Gastrocnemius medialis (tissue), 4 donors: ENCODE data around the gene SLC15A2. TPM values are rescaled to one million over a fixed set of nuclear protein-coding genes. Genes with fewer than 3 reads are reported as not detected.

Source experiments
- ATAC-seq, 2 donors: fragments of 150-250 bp; one replicate each; pipeline ENCODE4 v1.9.1; 2016
- DNase-seq, 2 donors: peaks; one replicate each; pipeline ENCODE4 v3.0.0-alpha.2; 2019
- H3K27ac ChIP-seq, 4 donors: fragments of 200-600 bp; sonication (generic); 1 replicate in 1 of 4; 2 replicates in 3 of 4; pipeline ENCODE4 v1.5.1; 2016 to 2018; ENCODE audit warnings: mild to moderate bottlenecking in 2 of 4, moderate library complexity in 1 of 4
- H3K27me3 ChIP-seq, 3 donors: fragments of 200-600 bp; sonication (generic) in 2 of 3; 1 replicate in 1 of 3; 2 replicates in 2 of 3; pipeline versions ENCODE4 v1.5.1 to v1.6.0; 2016 to 2019; ENCODE audit warnings: mild to moderate bottlenecking in 1 of 3, moderate library complexity in 1 of 3
- H3K36me3 ChIP-seq, 2 donors: fragments of 200-600 bp; sonication (generic) in 1 of 2; one replicate each; pipeline ENCODE4 v1.5.1; 2017 to 2018
- H3K4me1 ChIP-seq, 2 donors: fragments of 200-600 bp; sonication (generic) in 1 of 2; one replicate each; pipeline ENCODE4 v1.5.1; 2016 to 2017; ENCODE audit warnings: mild to moderate bottlenecking in 2 of 2
- H3K4me3 ChIP-seq, 4 donors: fragments of 200-600 bp; sonication (generic) in 3 of 4; 1 replicate in 1 of 4; 2 replicates in 3 of 4; pipeline ENCODE4 v1.5.1; 2016 to 2019; ENCODE audit warnings: mild to moderate bottlenecking in 2 of 4
- H3K9me3 ChIP-seq, 3 donors: fragments of 200-600 bp; sonication (generic) in 2 of 3; 1 replicate in 1 of 3; 2 replicates in 2 of 3; pipeline ENCODE4 v1.5.1; 2016 to 2019
- POLR2A ChIP-seq, 2 donors: fragments of 450-650 bp; IDR thresholded peaks; one replicate each; pipeline ENCODE4 v1.6.1; 2017; ENCODE audit warnings: antibody characterized with exemption in 2 of 2, mild to moderate bottlenecking in 2 of 2, moderate library complexity in 2 of 2
- in situ Hi-C, 4 donors: fragments of 200-750 bp; cut with MboI; loops; one replicate each; pipeline versions ENCODE4 v1.15.0 to v1.8.0; 2017; ENCODE audit warnings: low sequenced_read_pairs in 4 of 4
- intact Hi-C: fragments of 100-400 bp; cut with DNase I; formaldehyde crosslinking; loops from one replicate; pipeline ENCODE4 v1.15.1; 2023; ENCODE audit warnings: low total_unique reads
- total RNA-seq, 4 donors: library from RNA; depleted of rRNA; stranded (reverse); fragments of >200 nt; gene quantifications; one replicate each; pipeline versions ENCODE4 v1.1.0 to v1.2.3, GENCODE V29; 2016
- TF ChIP-seq, protein P1 (sequence below), 5 experiments: fragments of 450-650 bp in 3 of 5; fragments of 200-600 bp in 2 of 5; sonication (generic) in 2 of 5; IDR thresholded peaks in 4 of 5; conservative IDR thresholded peaks in 1 of 5; 1 replicate in 4 of 5; 2 replicates in 1 of 5; pipeline ENCODE4 v1.5.1; 2016 to 2019; ENCODE audit warnings: antibody characterized with exemption in 5 of 5, mild to moderate bottlenecking in 3 of 5, moderate library complexity in 3 of 5

The SLC15A2 gene
- total RNA-seq, 4 donors from 2014 or later = 0.07 to 0.82 (median 0.41) TPM

DNA sequence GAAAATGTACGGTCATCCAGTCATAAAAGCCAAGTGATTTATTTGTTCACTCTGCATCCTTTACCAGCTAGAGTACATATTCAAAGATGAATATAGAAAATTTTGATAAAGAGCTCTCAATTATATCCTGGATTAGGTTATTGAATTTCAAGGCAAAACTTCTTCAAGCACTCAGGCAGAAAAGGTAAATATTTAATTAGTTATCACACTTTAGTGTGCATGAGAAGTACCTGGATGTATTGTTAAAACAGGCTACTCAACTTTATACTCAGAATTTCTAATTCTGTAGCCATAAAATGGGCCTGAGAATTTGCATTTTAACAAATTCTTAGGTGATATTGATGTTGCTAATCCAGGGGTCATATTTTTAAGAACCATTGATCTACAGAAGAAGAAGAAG lies 82.5 kb downstream of the SLC15A2 start:
- Histone ChIP-seq H3K27me3 (no peaks in the 10 kb centered on the region), H3K27ac (no peak overlapping the region), H3K4me1 (no peaks in the 10 kb centered on the region), H3K9me3 (no peaks in the 10 kb centered on the region), H3K4me3 (no peak overlapping the region), H3K36me3 (no peaks in the 10 kb centered on the region)
- no peak for DNase-seq
- TF ChIP-seq, protein P1, sequence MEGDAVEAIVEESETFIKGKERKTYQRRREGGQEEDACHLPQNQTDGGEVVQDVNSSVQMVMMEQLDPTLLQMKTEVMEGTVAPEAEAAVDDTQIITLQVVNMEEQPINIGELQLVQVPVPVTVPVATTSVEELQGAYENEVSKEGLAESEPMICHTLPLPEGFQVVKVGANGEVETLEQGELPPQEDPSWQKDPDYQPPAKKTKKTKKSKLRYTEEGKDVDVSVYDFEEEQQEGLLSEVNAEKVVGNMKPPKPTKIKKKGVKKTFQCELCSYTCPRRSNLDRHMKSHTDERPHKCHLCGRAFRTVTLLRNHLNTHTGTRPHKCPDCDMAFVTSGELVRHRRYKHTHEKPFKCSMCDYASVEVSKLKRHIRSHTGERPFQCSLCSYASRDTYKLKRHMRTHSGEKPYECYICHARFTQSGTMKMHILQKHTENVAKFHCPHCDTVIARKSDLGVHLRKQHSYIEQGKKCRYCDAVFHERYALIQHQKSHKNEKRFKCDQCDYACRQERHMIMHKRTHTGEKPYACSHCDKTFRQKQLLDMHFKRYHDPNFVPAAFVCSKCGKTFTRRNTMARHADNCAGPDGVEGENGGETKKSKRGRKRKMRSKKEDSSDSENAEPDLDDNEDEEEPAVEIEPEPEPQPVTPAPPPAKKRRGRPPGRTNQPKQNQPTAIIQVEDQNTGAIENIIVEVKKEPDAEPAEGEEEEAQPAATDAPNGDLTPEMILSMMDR (IDR thresholded peaks at IDR 0.05 in 4 of 5, conservative IDR thresholded peaks at IDR 0.05 in 1 of 5) = no peak
- no peak for TF ChIP-seq POLR2A (IDR thresholded peaks at IDR 0.05)
- no peak for ATAC-seq
- in situ Hi-C loops = no loop called here
- intact Hi-C loops = no loop called here

DNA sequence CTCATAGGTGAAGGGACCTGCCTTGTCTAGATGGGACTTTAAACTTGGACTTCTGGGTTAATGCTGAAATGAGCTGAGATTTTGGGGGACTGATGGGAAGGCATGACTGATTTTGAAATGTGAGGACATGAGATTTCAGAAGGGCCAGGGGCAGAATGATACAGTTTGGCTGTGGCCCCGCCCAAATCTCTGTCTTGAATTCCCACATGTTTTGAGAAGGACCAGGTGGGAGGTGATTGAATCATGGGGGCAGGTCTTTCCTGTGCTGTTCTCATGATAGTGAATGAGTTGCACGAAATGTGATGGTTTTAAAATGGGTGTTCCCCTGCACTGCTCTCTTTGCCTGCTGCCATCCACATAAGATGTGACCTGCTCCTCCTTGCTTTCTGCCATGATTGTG lies 85.0 kb downstream of the SLC15A2 start:
- in situ Hi-C loops = no loop called here
- Histone ChIP-seq H3K36me3 (no peaks in the 10 kb centered on the region), H3K27ac (no peak overlapping the region), H3K4me3 (no peak overlapping the region), H3K27me3 (no peaks in the 10 kb centered on the region), H3K4me1 (no peaks in the 10 kb centered on the region), H3K9me3 (no peaks in the 10 kb centered on the region)
- ATAC-seq (no peak), DNase-seq (no peak)
- intact Hi-C loops = no loop called here
- no peak for TF ChIP-seq POLR2A (IDR thresholded peaks at IDR 0.05)
- TF ChIP-seq, protein P1 (IDR thresholded peaks at IDR 0.05 in 4 of 5, conservative IDR thresholded peaks at IDR 0.05 in 1 of 5) = no peak

- no peaks in the 10 kb centered on the region for H3K4me1 ChIP-seq
- H3K27ac ChIP-seq = no peak overlapping the region
- H3K4me3 ChIP-seq = no peak overlapping the region
- TF ChIP-seq POLR2A (IDR thresholded peaks at IDR 0.05) = no peak
- TF ChIP-seq, protein P1 (IDR thresholded peaks at IDR 0.05 in 4 of 5, conservative IDR thresholded peaks at IDR 0.05 in 1 of 5) = no peak
- intact Hi-C loops (no loop called here), in situ Hi-C loops (no loop called here)
- DNase-seq (no peak), ATAC-seq (no peak)
- no peaks in the 10 kb centered on the region for H3K9me3 ChIP-seq
- no peaks in the 10 kb centered on the region for H3K36me3 ChIP-seq
- no peaks in the 10 kb centered on the region for H3K27me3 ChIP-seq
Observed at GRCh38 chr3:121979734-121980449, 85.7 kb downstream of the SLC15A2 start.

- no peak for ATAC-seq
- no peak for DNase-seq
- Histone ChIP-seq H3K27ac (no peak overlapping the region), H3K4me3 (no peak overlapping the region), H3K27me3 (no peaks in the 10 kb centered on the region), H3K36me3 (no peaks in the 10 kb centered on the region), H3K4me1 (no peaks in the 10 kb centered on the region), H3K9me3 (no peaks in the 10 kb centered on the region)
- TF ChIP-seq, protein P1 (IDR thresholded peaks at IDR 0.05 in 4 of 5, conservative IDR thresholded peaks at IDR 0.05 in 1 of 5) = no peak
- no peak for TF ChIP-seq POLR2A (IDR thresholded peaks at IDR 0.05)
- intact Hi-C loops = no loop called here
- in situ Hi-C loops = no loop called here
Observed at GRCh38 chr3:121980450-121980796, 86.2 kb downstream of the SLC15A2 start.

- TF ChIP-seq, protein P1 (IDR thresholded peaks at IDR 0.05 in 4 of 5, conservative IDR thresholded peaks at IDR 0.05 in 1 of 5) = no peak
- TF ChIP-seq POLR2A (IDR thresholded peaks at IDR 0.05) = no peak
- Histone ChIP-seq H3K27me3 (no peaks in the 10 kb centered on the region), H3K4me3 (no peak overlapping the region), H3K27ac (no peak overlapping the region), H3K9me3 (no peaks in the 10 kb centered on the region), H3K4me1 (no peaks in the 10 kb centered on the region), H3K36me3 (no peaks in the 10 kb centered on the region)
- ATAC-seq (no peak), DNase-seq (no peak)
- intact Hi-C loops (no loop called here), in situ Hi-C loops (no loop called here)
Observed at GRCh38 chr3:121981473-121981872, 87.3 kb downstream of the SLC15A2 start.
